ENCODE results near the gene AUNIP. TPM values are rescaled to one million over a fixed set of nuclear protein-coding genes. Genes with fewer than 3 reads are reported as not detected.

Gene AUNIP
- total and polyA plus RNA-seq, 2 experiments from 2014 or later = 20.9 to 21.9 TPM

- no peaks in the 10 kb centered on the region for H3K9me2 ChIP-seq (ENCODE audit: insufficient read depth)
- H3K4me3 Mint-ChIP-seq = no peak overlapping the region
- no peak for ATAC-seq
- H3K27me3 Mint-ChIP-seq (ENCODE audit: insufficient read depth, low read depth, poor library complexity) = peaks cover 2% of the 10 kb centered on the region
- 0 out of 2 replicates have a peak, but pooled peaks cover 2% of the 10 kb centered on the region for H3K36me3 ChIP-seq (ENCODE audit: insufficient read depth)
- peaks cover under 1% of the 10 kb centered on the region; the same call in 1 of the 3 replicates for H3K4me1 Mint-ChIP-seq
- DNase-seq (ENCODE audit: low spot score) = no peak
- no peaks in the 10 kb centered on the region for H3K27me3 ChIP-seq (ENCODE audit: insufficient read depth)
- H4K20me1 ChIP-seq (replicated peaks; ENCODE audit: insufficient read depth) = peaks cover 36% of the 10 kb centered on the region; the same call in 1 of the 2 replicates
- H3K79me2 ChIP-seq (replicated peaks; ENCODE audit: insufficient read depth) = peaks cover 98% of the 10 kb centered on the region
- no peak overlapping the region for H3K4me2 ChIP-seq
- TF ChIP-seq STAT1 (IDR thresholded peaks at IDR 0.05; ENCODE audit: unreplicated experiment) (no peak), ZNF331 (CRISPR knock-in tag; IDR thresholded peaks at IDR 0.05; ENCODE audit: low read depth) (no peak), ZNF462 (CRISPR knock-in tag; IDR thresholded peaks at IDR 0.05) (no peak), JUNB (IDR thresholded peaks at IDR 0.05; ENCODE audit: unreplicated experiment) (no peak), EZH2phosphoT487 (IDR thresholded peaks at IDR 0.05; ENCODE audit: unreplicated experiment) (no peak), CTCF (conservative IDR thresholded peaks at IDR 0.05; ENCODE audit: low read depth in 2 of 2) (no peak), REST (IDR thresholded peaks at IDR 0.05; ENCODE audit: unreplicated experiment) (no peak), ZNF114 (CRISPR knock-in tag; IDR thresholded peaks at IDR 0.05) (no peak), NANOG (IDR thresholded peaks at IDR 0.05; ENCODE audit: borderline replicate concordance) (no peak), POLR2AphosphoS5 (IDR thresholded peaks at IDR 0.05; ENCODE audit: low read depth) (no peak), ETS1 (IDR thresholded peaks at IDR 0.05) (no peak), CREB1 (CRISPR knock-in tag; IDR thresholded peaks at IDR 0.05; ENCODE audit: low read depth) (no peak), EZH2 (IDR thresholded peaks at IDR 0.05; ENCODE audit: low read depth, unreplicated experiment) (no peak)
- no peak overlapping the region for H3K4me3 ChIP-seq
- H3K9me3 Mint-ChIP-seq = no peaks in the 10 kb centered on the region
- H3K27ac Mint-ChIP-seq = no peak overlapping the region; the same call in 1 of the 2 replicates
- no peak overlapping the region for H2AFZ ChIP-seq
- no peaks in the 10 kb centered on the region for H3K4me1 ChIP-seq (ENCODE audit: insufficient read depth)
- no peaks in the 10 kb centered on the region for H3F3A ChIP-seq (replicated peaks; ENCODE audit: low read depth)
- no peaks in the 10 kb centered on the region for H3K36me3 Mint-ChIP-seq (ENCODE audit: low read depth)
- no peak overlapping the region for H3K27ac ChIP-seq (ENCODE audit: low read depth)
Observed at GRCh38 chr1:25843483-25843882, 15.8 kb downstream of the AUNIP start.

Measured in GM23338 (cell line).